ENCODE data around the gene PEPD.

GRCh38 chr19:33393286-33394005, 128.1 kb downstream of the PEPD start:
- TF ChIP-seq POLR2A (IDR thresholded peaks at IDR 0.05; ENCODE audit: low read length) (no peak), GATA1 (IDR thresholded peaks at IDR 0.05; ENCODE audit: low read depth, low read length) (no peak)

Data from erythroblast (primary cell).